ENCODE data around the gene ACSL3. TPM values are rescaled to one million over a fixed set of nuclear protein-coding genes. Genes with fewer than 3 reads are reported as not detected.
"Not testable (repeated sequence)": the region's sequence is repeated elsewhere in the genome, so short reads cannot be mapped to it uniquely, and the experiment has no call there.

The ACSL3 gene
- total RNA-seq, 3 donors from 2014 or later (not counting 1 experiment from before 2014, with no cell fraction given), result 55.4 to 86.6 (median 66.7) TPM

- Mint-ChIP-seq H3K27me3 (ENCODE audit: low read depth in 2 of 2) (no peaks in the 10 kb centered on the region), H3K36me3 (no peaks in the 10 kb centered on the region), H3K27ac (no peak overlapping the region), H3K4me3 (no peak overlapping the region), H3K4me1 (peaks cover 16 to 19% of the 10 kb centered on the region in 2 donors), H3K9me3 (no peaks in the 10 kb centered on the region)
- H3K36me3 ChIP-seq (ENCODE audit: control insufficient read depth, insufficient read depth, low read length), result peaks cover 29% of the 10 kb centered on the region
- no peaks in the 10 kb centered on the region for H3K27me3 ChIP-seq (ENCODE audit: control insufficient read depth, insufficient read depth, low read length)
- H3K9me3 ChIP-seq (ENCODE audit: control insufficient read depth, insufficient read depth, low read length), result no peaks in the 10 kb centered on the region
- intact Hi-C loops (cut with micrococcal nuclease), result no loop called here
- ATAC-seq (no peak), DNase-seq (no peak)
- over 99% methylated on average over 8 of the region's 11 CpGs for WGBS (ENCODE audit: insufficient coverage)
- TF ChIP-seq, protein P1, sequence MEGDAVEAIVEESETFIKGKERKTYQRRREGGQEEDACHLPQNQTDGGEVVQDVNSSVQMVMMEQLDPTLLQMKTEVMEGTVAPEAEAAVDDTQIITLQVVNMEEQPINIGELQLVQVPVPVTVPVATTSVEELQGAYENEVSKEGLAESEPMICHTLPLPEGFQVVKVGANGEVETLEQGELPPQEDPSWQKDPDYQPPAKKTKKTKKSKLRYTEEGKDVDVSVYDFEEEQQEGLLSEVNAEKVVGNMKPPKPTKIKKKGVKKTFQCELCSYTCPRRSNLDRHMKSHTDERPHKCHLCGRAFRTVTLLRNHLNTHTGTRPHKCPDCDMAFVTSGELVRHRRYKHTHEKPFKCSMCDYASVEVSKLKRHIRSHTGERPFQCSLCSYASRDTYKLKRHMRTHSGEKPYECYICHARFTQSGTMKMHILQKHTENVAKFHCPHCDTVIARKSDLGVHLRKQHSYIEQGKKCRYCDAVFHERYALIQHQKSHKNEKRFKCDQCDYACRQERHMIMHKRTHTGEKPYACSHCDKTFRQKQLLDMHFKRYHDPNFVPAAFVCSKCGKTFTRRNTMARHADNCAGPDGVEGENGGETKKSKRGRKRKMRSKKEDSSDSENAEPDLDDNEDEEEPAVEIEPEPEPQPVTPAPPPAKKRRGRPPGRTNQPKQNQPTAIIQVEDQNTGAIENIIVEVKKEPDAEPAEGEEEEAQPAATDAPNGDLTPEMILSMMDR (IDR thresholded peaks at IDR 0.05), result no peak
- no peak overlapping the region for H3K4me3 ChIP-seq (ENCODE audit: low read length)
- no peak overlapping the region for H3K27ac ChIP-seq (ENCODE audit: low read length)
- no peaks in the 10 kb centered on the region for H3K4me1 ChIP-seq (ENCODE audit: control insufficient read depth, insufficient read depth, low read length)
Measured at GRCh38 chr2:222916229-222917197, 55.7 kb downstream of the ACSL3 start.

GRCh38 chr2:222917212-222917611 lies 56.4 kb downstream of the ACSL3 start:
- H3K9me3 Mint-ChIP-seq; H3K27ac Mint-ChIP-seq; H3K27me3 Mint-ChIP-seq (ENCODE audit: low read depth in 2 of 2); H3K36me3 Mint-ChIP-seq; H3K27ac ChIP-seq (ENCODE audit: low read length); intact Hi-C loops (cut with micrococcal nuclease); H3K4me3 Mint-ChIP-seq; DNase-seq; H3K27me3 ChIP-seq (ENCODE audit: control insufficient read depth, insufficient read depth, low read length); H3K9me3 ChIP-seq (ENCODE audit: control insufficient read depth, insufficient read depth, low read length); H3K4me1 ChIP-seq (ENCODE audit: control insufficient read depth, insufficient read depth, low read length); ATAC-seq; H3K4me3 ChIP-seq (ENCODE audit: low read length): not testable (repeated sequence)
- WGBS (ENCODE audit: insufficient coverage), result 92% methylated on average over 7 of the region's 9 CpGs
- H3K36me3 ChIP-seq (ENCODE audit: control insufficient read depth, insufficient read depth, low read length), result peaks cover 36% of the 10 kb centered on the region
- H3K4me1 Mint-ChIP-seq, result peaks cover 9 to 12% of the 10 kb centered on the region in 2 donors

DNA sequence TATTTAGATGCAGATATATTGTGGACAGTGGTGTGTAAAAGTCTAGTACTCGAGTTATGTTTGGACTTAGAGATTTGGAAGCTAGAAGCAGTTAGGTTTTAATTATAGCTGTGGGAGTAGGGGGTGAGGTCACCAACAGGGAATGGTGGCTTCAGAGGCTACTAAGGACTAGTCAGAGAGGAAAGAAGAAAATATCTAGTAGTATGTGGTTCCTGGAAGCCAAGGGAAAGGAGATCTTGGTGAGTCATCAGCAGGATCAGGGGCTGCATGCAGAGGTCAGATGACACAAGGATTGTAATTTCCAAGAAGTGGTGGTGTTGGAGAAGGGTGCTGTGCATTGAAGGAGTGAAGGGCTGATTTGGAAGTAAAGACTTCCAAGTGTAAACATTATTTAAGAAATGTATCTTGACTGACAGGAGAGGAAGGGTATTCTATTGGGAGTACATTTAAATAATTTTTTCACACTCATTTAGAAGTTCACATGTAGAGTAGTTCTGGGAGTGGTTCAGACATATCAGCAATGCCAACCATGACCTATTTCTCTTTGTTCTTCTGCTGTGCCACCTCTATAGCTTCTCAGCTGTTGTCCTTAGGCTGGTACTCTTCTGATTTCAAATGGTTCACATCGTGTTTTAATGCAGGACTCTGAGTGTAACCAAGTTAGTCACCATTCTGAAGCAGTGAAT lies 59.1 kb downstream of the ACSL3 start:
- Mint-ChIP-seq H3K36me3 (peaks cover 6% of the 10 kb centered on the region), H3K27me3 (ENCODE audit: low read depth in 2 of 2) (no peaks in the 10 kb centered on the region), H3K4me3 (no peak overlapping the region), H3K4me1 (no peaks in the 10 kb centered on the region), H3K27ac (no peak overlapping the region), H3K9me3 (no peaks in the 10 kb centered on the region)
- intact Hi-C loops (cut with micrococcal nuclease), result no loop called here
- TF ChIP-seq, protein P1 (IDR thresholded peaks at IDR 0.05), result no peak
- H3K4me1 ChIP-seq (ENCODE audit: control insufficient read depth, insufficient read depth, low read length), result no peaks in the 10 kb centered on the region
- H3K27ac ChIP-seq (ENCODE audit: low read length), result no peak overlapping the region
- ATAC-seq (no peak), DNase-seq (no peak)
- H3K36me3 ChIP-seq (ENCODE audit: control insufficient read depth, insufficient read depth, low read length), result peaks cover 59% of the 10 kb centered on the region
- 98% methylated on average over 2 of the region's 2 CpGs for WGBS (ENCODE audit: insufficient coverage)
- no peaks in the 10 kb centered on the region for H3K9me3 ChIP-seq (ENCODE audit: control insufficient read depth, insufficient read depth, low read length)
- no peaks in the 10 kb centered on the region for H3K27me3 ChIP-seq (ENCODE audit: control insufficient read depth, insufficient read depth, low read length)
- H3K4me3 ChIP-seq (ENCODE audit: low read length), result no peak overlapping the region

- Histone ChIP-seq H3K4me1 (ENCODE audit: control insufficient read depth, insufficient read depth, low read length) (no peaks in the 10 kb centered on the region), H3K4me3 (ENCODE audit: low read length) (no peak overlapping the region), H3K27me3 (ENCODE audit: control insufficient read depth, insufficient read depth, low read length) (no peaks in the 10 kb centered on the region), H3K36me3 (ENCODE audit: control insufficient read depth, insufficient read depth, low read length) (peaks cover 62% of the 10 kb centered on the region), H3K27ac (ENCODE audit: low read length) (no peak overlapping the region), H3K9me3 (ENCODE audit: control insufficient read depth, insufficient read depth, low read length) (no peaks in the 10 kb centered on the region)
- 97% methylated on average over 4 of the region's 5 CpGs for WGBS (ENCODE audit: insufficient coverage)
- intact Hi-C loops (cut with micrococcal nuclease), result no loop called here
- no peaks in the 10 kb centered on the region for H3K4me1 Mint-ChIP-seq
- DNase-seq (no peak), ATAC-seq (no peak)
- H3K36me3 Mint-ChIP-seq, result peaks cover 6% of the 10 kb centered on the region
- no peak overlapping the region for H3K27ac Mint-ChIP-seq
- no peak overlapping the region for H3K4me3 Mint-ChIP-seq
- no peaks in the 10 kb centered on the region for H3K9me3 Mint-ChIP-seq
- H3K27me3 Mint-ChIP-seq (ENCODE audit: low read depth in 2 of 2), result no peaks in the 10 kb centered on the region
- TF ChIP-seq, protein P1 (IDR thresholded peaks at IDR 0.05), result no peak
Measured at GRCh38 chr2:222920657-222921186, 59.9 kb downstream of the ACSL3 start.
